GM21367 (cell line): ENCODE results near the gene GLOD4.
"Not testable (repeated sequence)": the region's sequence is repeated elsewhere in the genome, so short reads cannot be mapped to it uniquely, and the experiment has no call there.

Source experiments
- ATAC-seq: cut with Tn5 transposase; IDR thresholded peaks from one replicate; pipeline ENCODE4 v1.9.1; 2021; ENCODE audit not compliant: unreplicated experiment

GLOD4 gene, protein sequence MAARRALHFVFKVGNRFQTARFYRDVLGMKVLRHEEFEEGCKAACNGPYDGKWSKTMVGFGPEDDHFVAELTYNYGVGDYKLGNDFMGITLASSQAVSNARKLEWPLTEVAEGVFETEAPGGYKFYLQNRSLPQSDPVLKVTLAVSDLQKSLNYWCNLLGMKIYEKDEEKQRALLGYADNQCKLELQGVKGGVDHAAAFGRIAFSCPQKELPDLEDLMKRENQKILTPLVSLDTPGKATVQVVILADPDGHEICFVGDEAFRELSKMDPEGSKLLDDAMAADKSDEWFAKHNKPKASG

DNA sequence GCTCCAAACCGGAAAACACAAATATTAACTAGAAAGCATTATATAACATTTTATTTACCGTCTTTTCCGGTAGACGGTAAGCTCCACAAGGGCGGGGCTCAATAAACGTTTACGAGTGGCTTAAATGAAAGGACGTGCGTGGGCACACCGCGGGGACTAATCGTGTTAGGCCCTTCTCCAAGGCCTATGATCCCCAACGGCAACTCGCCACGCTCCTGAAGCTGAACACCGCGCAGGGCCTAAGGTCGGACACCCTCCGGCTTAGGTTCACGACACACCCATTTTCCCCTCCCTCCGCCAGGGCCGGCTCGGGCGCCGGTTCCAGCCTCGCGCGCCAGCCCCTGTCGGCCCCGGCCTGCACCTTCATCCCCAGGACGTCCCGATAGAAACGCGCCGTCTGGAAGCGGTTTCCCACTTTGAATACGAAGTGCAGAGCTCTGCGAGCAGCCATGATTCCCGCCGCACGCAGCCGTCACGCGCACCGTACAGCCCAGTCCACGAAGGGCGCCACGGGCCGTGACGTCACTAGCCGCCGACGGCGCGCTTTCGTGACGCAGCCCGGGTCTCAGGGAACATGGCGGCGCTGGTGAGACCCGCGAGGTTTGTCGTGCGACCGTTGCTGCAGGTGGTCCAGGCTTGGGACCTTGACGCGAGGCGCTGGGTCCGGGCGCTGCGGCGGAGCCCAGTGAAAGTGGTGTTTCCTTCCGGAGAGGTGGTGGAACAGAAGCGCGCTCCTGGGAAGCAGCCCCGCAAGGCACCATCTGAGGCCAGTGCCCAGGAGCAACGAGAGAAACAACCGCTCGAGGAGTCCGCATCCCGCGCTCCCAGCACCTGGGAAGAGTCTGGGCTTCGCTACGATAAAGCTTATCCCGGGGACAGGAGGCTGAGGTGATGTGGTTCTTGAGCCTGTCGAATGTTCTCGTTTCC, at the start of gene GLOD4, which contains the start of gene MRM3:
TSS of gene GLOD4 (minus strand) at position 476 of the 927 bp plus-strand sequence. CDS start at position 451, 25 bp downstream.
TSS of gene MRM3 (plus strand) at position 549 of the 927 bp plus-strand sequence. CDS start at position 575, 26 bp downstream.
- peak; percentile 75 for ATAC-seq

DNA sequence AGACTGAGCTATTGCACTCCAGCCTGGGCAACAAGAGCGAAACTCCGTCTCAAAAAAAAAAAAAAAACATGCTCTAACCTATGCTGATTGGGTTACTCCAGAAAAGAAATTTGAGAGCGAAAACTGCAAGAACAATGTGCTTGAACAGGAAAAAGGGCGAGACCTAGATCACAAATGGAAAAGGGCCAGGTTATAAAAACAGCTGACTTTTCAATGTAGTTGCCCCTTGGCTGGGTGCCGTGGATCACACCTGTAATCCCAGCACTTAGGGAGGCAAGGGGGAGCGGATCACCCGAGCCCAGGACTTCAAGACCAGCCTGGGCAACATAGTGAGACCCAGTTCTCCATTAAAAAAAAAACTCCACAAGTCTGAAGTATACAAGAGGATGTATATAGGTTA, 48.9 kb upstream of the GLOD4 start:
- ATAC-seq = no peak

DNA sequence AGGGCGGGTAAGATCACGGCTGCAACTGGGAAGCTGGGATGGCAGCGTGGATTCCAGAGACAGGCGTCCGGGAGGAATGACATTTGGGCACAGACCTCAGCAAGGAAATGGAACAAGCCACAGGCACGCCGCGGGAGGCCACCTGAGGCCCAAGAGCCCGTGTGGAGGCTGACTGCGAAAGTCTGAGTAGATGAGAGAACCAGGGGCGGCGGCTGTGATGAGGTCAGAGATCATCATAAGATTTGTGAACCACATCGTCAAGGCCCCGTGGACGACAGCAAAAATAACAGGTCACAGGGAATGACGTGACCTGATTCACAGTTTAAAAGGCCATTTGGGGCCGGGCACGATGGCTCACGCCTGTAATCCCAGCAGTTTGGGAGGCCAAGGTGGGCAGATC, 48.3 kb upstream of the GLOD4 start:
- no peak for ATAC-seq

DNA sequence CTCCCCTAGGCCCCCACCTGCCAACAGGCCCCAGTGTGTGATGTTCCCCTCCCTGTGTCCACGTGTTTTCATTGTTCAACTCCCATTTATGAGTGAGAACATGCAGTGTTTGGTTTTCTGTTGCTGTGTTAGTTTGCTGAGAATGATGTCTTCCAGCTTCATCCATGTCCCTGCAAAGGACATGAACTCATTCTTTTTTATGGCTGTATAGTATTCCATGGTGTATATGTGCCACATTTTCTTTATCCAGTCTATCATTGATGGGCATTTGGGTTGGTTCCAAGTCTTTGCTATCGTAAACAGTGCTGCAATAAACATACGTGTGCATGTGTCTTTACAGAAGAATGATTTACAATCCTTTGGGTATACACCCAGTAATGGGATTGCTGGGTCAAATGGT, 47.5 kb upstream of the GLOD4 start:
- not testable (repeated sequence) for ATAC-seq

DNA sequence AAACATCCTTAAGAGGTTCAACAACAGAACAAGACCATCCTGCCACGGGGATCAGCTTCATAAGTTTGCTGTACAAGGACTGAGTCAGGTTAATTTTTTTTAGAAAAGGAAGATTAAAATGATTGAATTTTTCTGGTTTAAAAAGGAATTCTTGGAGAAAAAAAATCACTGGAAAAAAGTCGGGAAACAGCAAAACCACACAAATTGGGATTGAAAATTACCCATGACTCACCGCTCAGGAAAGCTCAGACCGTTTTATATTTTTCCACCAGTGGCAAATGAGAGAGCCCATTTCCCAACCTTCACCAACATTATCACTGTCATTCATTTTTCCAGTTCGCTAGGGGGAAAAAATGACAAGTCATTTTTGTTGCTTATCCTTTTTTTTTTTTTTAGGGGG, 46.7 kb upstream of the GLOD4 start:
- no peak for ATAC-seq

DNA sequence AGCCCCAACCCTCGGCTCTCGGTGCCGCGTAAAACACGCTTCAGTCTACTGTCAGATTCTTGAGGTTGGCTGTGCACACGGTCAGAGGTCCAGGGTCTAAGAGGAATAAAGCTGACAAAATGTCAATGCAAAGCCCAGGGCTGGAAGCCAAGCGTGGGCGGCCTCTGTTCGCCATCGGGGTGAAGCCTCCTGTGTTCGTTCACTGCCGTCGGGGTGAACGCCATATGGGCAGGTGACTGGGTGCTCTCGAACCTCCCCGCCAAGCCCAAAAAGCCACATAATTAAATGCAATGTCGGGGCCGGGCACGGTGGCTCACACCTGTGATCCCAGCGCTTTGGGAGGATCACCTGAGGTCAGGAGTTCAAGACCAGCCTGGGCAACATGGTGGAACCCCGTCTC, 44.7 kb upstream of the GLOD4 start:
- no peak for ATAC-seq

DNA sequence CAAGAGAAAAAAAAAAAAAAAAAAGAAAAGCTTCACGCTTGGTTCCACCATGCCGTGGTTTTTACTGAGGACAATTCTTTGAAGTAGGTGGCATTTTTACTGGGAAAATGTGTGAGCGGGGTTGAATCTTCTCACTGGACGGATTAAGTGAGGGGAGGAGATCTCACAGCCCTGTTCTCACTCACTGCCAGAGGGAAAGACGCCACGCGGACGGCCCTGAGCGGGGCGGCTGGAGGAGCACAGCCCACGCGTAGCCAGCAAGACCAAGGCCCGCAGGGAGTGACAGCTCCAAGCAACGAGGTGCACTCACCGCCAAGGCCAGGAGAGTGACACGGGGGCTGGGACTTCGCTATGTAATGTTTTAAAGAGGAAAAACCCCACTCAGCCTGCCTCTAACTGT, 43.1 kb upstream of the GLOD4 start:
- no peak for ATAC-seq

DNA sequence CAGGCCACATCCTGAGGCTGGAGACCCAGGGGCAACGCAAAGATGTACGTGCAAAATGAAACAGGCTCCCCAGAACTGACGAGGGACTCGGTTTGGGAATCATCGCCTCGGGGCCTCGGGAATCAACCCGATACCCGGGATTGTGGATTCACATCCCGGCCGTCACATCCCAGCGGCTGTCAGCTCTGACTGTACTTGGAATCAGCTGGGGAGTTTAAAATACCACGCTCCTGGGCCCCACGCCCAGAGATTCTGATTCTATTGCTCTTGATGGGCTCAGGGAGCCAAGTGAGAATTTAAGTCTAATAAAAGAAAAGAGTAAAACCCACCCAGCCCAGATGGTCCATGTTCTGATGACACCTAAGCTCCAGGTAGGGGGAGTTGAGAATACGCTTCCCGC, 42.3 kb upstream of the GLOD4 start:
- no peak for ATAC-seq

DNA sequence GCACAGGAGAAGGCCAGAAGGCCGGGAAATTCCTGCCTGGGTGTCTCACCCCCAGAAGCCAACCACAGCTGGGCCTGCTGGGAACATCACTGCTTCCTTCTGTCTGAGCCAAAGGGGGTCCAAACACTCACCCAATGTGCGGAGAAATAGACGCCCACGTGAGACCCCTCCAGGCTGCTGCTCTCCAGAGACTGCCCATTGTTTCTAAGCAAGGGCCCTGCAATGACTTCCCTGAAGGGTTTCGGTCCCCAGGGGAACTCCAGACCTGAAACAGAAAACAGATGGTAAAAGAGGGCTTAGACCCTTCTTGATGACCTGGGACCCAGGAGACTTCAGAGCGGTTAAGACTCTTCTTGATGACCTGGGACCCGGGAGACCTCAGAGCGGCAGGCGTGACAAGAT, 41.4 kb upstream of the GLOD4 start:
- no peak for ATAC-seq

DNA sequence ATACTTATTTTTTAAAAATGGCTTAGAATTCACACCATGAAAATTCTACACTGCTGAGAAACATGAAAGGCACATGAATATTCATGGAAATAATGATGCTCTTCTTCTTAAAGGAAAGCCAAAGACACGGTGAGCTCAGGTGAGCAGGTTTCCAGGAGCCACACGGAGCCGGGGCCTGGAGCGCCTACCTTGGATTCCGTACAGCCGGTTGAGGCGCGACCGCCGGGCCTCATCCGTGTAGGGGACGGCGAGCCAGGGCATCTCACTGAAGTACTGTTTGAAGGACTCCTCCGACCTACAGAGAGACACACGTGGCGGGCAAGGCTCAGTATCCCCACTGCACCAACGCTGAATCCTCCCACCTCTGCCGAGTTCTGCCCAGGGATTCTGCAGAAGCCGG, 37.2 kb upstream of the GLOD4 start:
- no peak for ATAC-seq

DNA sequence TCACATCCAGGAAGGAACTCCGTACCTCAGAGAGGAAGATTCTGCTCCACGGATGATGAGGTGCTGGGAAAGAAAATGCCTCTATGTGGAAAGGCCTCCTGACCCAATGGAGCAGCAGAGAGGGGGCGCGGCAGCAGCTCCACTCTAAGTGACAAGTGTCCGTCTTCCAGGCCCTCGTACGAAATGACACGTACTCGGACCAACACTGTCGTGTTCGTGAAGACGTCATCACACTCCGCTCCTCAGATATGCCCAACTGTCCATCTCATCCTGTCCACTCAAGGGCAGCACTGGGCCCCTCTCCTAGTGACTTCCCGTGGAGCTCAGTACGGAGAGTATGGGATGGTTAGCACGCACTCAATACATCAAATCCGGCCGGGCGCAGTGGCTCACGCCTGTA, 32.3 kb upstream of the GLOD4 start:
- no peak for ATAC-seq

DNA sequence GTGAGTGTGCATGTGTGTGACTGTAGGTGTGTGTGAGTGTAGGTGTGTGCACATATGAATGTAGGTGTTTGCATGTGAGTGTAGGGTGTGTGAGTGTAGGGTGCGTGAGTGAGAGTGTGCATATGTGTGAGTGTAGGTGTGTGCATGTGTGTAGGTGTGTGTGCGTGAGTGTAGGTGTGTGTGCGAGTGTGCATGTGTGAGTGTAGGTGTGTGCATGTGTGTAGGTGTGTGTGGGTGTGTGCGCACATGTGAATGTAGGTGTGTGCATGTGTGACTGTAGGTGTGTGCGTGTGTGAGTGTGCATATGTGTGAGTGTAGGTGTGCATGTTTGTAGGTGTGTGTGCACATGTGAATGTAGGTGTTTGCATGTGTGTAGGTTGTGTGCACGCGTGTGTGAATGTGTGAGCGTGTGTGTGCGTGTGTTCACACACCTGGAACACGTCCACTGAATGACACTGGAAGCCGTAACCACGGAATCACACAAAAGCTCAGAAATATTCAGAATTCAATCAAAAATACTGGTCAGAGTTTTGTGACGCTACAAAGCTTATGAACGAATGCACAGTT, 30.6 kb upstream of the GLOD4 start:
- no peak for ATAC-seq

DNA sequence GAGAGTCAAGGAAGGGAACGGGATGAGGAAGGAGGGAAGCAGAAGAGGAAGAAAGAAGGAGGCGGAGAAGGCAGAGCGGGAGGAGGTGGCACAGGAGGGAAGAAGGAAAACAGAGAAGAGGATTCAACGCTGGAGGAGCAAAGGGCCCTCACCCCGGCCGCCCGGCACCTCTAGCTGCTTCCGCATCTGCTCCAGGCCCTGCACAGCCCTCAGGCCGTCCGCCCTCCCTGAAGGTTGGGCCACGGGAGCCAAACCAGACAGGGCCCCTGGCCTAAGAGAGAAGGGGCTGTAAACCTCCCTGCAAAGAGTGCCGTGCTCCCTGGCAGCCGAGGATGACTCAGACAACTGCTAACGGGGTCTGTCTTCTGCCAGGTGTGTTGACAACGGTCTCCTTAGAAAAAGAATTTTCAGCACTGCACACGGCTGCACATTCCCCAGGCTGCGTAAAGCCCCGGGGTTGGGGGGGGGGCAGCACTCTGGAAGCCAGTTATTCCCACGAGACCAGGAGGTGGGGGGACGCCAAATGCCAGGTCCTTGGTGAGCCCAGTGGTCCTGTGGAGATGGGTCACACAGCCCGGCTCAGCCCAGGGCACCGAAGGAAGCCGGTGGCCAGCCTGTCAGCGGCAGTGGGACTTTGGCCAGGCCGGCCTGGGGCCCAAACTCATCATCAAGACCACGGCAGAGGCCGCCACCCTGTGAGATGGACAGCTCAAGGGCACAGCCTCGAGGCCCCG, 29.1 kb upstream of the GLOD4 start:
- ATAC-seq = no peak

DNA sequence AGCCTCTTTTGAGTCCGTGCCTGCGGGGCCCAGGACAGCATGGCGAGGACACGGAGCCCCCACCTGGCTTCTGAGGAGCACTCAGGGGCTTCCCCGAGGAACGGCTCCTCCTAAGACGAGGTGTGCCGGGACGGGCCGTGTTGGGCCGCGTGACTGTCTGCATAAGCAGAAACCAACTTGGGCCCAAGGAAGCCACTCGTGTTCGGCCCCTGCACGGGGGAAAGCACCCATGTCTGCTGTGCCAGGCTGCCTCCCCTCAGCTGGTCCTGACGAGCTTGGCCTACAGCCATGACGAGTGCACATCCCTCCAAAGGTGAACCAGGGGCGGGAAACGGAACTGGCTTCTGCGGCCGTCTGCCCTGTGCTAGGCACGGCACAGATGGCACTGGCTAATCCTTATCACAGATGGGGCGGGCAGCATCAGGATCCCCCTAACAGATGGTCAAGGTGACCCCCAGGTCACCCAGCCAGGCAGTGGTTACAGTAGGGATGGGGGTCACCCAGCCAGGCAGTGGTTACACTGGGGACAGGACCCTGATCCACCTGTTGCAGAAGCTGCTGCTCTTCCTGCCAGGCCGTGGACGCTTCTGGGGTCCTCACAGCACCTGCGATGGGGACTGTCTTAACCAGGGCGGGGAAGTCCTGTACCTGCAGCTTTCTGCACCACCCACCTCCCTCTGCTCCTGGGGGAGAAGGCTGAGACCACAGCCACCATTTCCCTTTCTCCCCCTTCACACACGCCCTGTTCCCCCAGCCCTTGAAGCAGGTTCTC, 25.6 kb upstream of the GLOD4 start:
- ATAC-seq = no peak

DNA sequence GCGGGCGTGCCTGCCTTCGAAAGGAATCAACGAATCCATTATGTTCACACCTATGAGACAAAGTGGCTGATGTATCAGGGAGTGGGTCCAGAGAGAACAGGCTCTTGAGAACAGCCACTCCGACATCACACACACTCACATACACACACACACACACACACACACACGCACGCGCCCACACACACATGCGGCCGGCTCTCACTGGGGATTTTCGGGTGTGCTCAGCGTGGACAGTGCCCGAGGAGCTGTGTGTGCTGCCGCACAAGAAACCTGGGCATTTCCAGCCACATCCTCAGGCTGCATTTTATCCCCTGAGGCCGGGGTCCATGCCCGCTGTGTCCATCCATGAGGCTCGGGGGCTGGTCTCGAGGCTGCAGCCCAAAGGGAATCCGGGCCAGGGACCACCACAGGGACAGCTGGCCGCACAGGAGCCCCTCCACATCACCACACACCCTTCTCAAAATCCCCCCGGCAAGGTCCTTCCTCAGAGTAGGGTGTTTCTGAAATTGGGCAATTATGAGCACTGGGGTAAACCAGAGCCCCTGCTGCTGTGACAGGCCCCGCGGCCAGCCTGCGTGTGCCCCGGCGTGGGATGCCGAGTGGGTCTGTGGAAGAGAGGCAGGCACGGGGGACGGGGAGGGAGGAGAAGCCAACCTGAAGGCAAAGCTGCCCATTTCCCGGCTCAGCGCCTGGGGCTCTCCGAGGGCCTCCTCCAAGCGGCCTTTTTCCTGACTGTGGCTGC, 24.9 kb upstream of the GLOD4 start:
- no peak for ATAC-seq

DNA sequence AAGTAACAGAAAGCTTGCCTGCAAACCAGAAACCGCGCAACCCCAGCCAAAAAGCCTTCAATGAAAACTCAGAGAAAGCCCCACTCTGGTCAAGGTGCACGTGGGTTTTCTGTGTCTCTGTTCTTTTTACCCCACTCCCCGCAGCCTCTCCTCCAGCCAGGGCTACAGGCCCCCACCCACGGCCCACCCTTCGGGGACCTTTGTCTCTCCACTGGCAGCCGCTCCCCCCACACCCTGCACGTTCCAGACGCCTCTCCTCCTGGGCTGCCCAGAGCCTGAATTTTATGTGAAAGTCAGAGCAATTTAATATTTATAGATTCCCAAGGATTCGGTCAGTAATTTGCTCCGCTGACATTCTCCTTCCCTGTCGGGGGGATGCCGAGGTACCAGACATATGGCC, 24.3 kb upstream of the GLOD4 start:
- ATAC-seq = no peak

DNA sequence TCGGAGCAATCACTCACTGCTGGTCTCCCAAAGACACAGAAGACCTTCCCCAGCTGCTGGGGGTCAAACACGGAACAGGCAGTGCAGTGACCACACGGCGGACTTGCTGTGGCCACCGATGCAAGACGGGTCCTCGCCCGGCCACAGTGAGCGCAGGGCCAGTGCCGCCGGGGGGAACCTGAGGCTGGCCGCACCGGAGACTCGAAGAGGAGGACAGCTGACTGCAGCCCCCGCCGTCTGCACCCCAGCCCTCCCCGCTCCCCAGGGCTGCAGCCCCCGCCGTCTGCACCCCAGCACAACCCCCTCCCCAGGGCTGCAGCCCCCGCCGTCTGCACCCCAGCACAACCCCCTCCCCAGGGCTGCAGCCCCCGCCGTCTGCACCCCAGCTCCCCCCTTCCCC, 23.8 kb upstream of the GLOD4 start:
- ATAC-seq = not testable (repeated sequence)

DNA sequence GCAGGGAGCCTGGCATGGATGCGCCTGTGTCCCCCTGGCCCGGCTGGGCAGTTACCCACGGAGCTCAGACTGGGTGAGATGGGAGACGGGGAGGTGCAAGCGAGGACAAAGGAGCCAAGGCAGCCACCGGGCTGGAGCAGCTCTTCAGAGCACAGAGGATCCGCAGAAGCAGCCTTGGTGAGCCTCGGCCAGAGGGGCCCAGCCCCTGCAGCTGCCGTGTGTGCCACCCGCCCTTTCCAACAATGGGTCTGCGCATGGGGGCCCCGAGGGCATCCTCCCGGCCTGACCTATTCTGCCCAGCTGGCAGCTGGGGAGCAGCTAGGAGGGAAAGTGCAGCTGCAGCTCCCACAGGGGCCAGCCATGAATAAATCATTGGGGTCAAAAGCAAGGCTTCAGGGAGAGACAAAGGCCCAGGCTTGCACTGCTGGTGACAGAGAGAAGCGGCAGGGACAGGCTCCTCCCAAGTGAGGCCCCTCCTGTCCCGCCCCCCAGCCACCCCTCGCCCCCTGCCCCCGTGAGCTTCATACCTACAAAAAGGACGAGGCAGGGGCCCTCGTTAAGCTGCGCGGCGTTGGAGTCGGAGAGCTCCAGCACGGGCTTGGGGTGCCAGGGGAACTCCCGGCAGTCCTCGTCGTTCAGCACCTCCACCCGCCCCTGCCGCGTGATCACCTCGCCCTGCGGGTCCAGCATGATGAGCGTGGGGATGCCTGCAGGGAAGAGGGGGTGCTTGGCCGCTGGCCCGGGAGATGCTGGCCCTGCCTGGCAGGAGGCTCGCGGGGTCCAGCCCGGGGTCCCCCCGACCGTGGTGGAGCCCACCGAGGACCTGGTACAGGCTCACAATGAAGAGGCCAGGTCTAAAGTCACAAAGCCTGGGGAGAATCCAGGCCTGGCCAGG, 22.7 kb upstream of the GLOD4 start:
- no peak for ATAC-seq
